ENCODE results near the gene SLC1A2. TPM values are rescaled to one million over a fixed set of nuclear protein-coding genes. Genes with fewer than 3 reads are reported as not detected.

SLC1A2 gene
- total RNA-seq, 2 experiments from 2014 or later, result not detected

GRCh38 chr11:35247428-35247827, 171.9 kb downstream of the SLC1A2 start:
- intact Hi-C loops (cut with micrococcal nuclease), result loop anchor here (5.0 kb wide), 1 partner anchor 660 kb away; no protein-coding TSS in a partner anchor
- Mint-ChIP-seq H3K27me3 (no peaks in the 10 kb centered on the region), H3K36me3 (peaks cover 1% of the 10 kb centered on the region), H3K4me3 (no peak overlapping the region), H3K4me1 (ENCODE audit: low read depth) (peaks cover 44% of the 10 kb centered on the region), H3K27ac (peak overlapping the region; percentile 67), H3K9me3 (peaks cover 11% of the 10 kb centered on the region)
- peak; percentile 70 for DNase-seq
- POLR2A ChIA-PET, result no interaction called here
- CTCF ChIA-PET, result interaction anchor here (1.5 to 2.6 kb wide), 2 partner anchors 10 to 144 kb away, joined by 3 to 14 read pairs; no protein-coding TSS in a partner anchor

- ChIA-PET CTCF (interaction anchor here (1.1 to 2.6 kb wide), 4 partner anchors 9 to 320 kb away, joined by 3 to 14 read pairs (median 4); no protein-coding TSS in a partner anchor), POLR2A (no interaction called here)
- Mint-ChIP-seq H3K36me3 (peaks cover 1% of the 10 kb centered on the region), H3K9me3 (peaks cover 11% of the 10 kb centered on the region), H3K27ac (peak overlapping the region; percentile 6), H3K4me1 (ENCODE audit: low read depth) (peaks cover 50% of the 10 kb centered on the region), H3K4me3 (no peak overlapping the region), H3K27me3 (no peaks in the 10 kb centered on the region)
- DNase-seq, result no peak
- intact Hi-C loops (cut with micrococcal nuclease), result loop anchor here (5.0 kb wide), 1 partner anchor 659 kb away; no protein-coding TSS in a partner anchor
These were observed 172.6 kb downstream of the SLC1A2 start for GRCh38 chr11:35246745-35247144.

DNA sequence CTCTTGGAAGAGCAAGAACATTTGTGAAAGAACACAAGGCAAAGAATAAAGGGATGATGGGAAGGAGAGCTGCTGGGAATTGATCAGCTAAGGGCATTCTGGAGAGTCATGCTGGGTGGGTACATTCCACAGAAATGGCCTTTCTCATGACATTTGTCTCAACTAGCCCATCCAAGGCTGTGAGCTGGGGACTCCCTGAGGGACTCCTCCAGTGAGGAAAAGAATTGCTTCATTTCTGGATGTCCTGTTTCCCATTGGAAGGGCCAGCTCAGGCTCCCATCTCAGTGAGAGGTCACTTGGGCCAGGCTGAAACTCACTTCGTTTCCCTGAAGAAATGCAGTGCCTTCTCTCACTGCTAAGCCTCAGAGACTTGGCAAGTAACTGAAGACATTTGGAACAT, 173.6 kb downstream of the SLC1A2 start:
- Mint-ChIP-seq H3K36me3 (peaks cover 1% of the 10 kb centered on the region), H3K9me3 (peaks cover 11% of the 10 kb centered on the region), H3K4me1 (ENCODE audit: low read depth) (peaks cover 55% of the 10 kb centered on the region), H3K4me3 (no peak overlapping the region), H3K27ac (no peak overlapping the region), H3K27me3 (no peaks in the 10 kb centered on the region)
- no peak for DNase-seq
- intact Hi-C loops (cut with micrococcal nuclease), result loop anchor here (5.0 kb wide), 1 partner anchor 658 kb away; no protein-coding TSS in a partner anchor
- ChIA-PET CTCF (interaction anchor here (1.0 to 2.6 kb wide), 5 partner anchors 8 to 319 kb away, joined by 3 to 14 read pairs (median 3); no protein-coding TSS in a partner anchor), POLR2A (interaction anchor here (0.9 to 1.2 kb wide), 2 partner anchors 14 to 138 kb away, joined by 3 read pairs; no protein-coding TSS in a partner anchor)

DNA sequence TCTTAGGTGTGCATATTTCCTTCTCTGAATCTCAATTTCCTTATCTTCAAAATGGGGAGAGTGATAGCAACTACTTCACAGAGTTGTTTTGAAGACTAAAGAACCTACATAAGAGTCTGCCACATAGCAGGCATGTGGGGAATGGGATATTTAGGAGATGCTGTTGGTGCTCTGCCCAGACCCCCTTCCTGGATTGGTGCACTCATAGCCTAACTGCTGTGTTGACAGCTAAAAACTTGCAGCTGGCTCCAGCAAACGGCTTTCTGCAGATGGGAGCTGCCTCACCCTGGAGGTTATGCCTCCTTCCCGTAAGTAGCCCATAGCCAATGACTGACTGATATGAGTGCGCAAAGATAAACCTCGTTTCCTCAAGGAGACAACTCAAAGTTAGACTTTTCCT, 174.3 kb downstream of the SLC1A2 start:
- Mint-ChIP-seq H3K27ac (no peak overlapping the region), H3K4me3 (no peak overlapping the region), H3K27me3 (no peaks in the 10 kb centered on the region), H3K4me1 (ENCODE audit: low read depth) (peaks cover 55% of the 10 kb centered on the region), H3K36me3 (peaks cover 1% of the 10 kb centered on the region), H3K9me3 (peaks cover 11% of the 10 kb centered on the region)
- CTCF ChIA-PET, result interaction anchor here (1.0 to 2.6 kb wide), 3 partner anchors 8 to 147 kb away, joined by 3 to 14 read pairs (median 3); no protein-coding TSS in a partner anchor
- intact Hi-C loops (cut with micrococcal nuclease), result loop anchor here (5.0 kb wide), 1 partner anchor 658 kb away; no protein-coding TSS in a partner anchor
- DNase-seq, result no peak
- POLR2A ChIA-PET, result interaction anchor here (0.9 to 1.2 kb wide), 2 partner anchors 13 to 138 kb away, joined by 3 read pairs; no protein-coding TSS in a partner anchor

DNA sequence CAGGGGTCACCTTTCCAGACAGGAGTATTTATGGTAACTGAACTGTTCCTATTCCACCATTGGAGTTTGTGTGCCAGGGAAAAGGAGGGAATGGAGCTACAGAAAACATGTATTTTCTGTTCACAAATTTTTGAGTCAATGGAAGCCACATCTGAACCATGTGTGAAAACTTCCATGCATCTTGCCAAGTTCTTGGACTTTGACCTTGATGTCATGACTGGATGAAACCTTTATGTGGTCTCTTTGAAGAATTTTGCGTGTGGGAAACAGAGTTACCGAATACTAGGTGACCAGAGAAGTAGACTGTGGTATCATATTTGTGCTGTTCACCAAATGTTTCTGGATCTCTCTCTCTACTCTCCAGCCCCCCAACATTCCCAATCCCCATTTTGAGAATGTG, 175.6 kb downstream of the SLC1A2 start:
- DNase-seq, result no peak
- ChIA-PET POLR2A (no interaction called here), CTCF (no interaction called here)
- Mint-ChIP-seq H3K27me3 (no peaks in the 10 kb centered on the region), H3K4me3 (no peak overlapping the region), H3K27ac (no peak overlapping the region), H3K36me3 (peaks cover 1% of the 10 kb centered on the region), H3K4me1 (ENCODE audit: low read depth) (peaks cover 60% of the 10 kb centered on the region), H3K9me3 (peaks cover 7% of the 10 kb centered on the region)
- intact Hi-C loops (cut with micrococcal nuclease), result loop anchor here (2.0 kb wide), 1 partner anchor 29 kb away; no protein-coding TSS in a partner anchor

- ChIA-PET POLR2A (interaction anchor here (0.9 kb wide), 1 partner anchor 72 kb away, joined by 3 read pairs; no protein-coding TSS in a partner anchor), CTCF (interaction anchor here (1.0 kb wide), 1 partner anchor 320 kb away, joined by 3 read pairs; no protein-coding TSS in a partner anchor)
- Mint-ChIP-seq H3K9me3 (no peaks in the 10 kb centered on the region), H3K4me3 (no peak overlapping the region), H3K27me3 (no peaks in the 10 kb centered on the region), H3K27ac (peak overlapping the region; percentile 3), H3K36me3 (no peaks in the 10 kb centered on the region), H3K4me1 (ENCODE audit: low read depth) (peaks cover 63% of the 10 kb centered on the region)
- DNase-seq, result no peak
- intact Hi-C loops (cut with micrococcal nuclease), result loop anchor here (2.0 kb wide), 1 partner anchor 30 kb away; no protein-coding TSS in a partner anchor
These were observed 176.7 kb downstream of the SLC1A2 start for GRCh38 chr11:35242412-35243242.

DNA sequence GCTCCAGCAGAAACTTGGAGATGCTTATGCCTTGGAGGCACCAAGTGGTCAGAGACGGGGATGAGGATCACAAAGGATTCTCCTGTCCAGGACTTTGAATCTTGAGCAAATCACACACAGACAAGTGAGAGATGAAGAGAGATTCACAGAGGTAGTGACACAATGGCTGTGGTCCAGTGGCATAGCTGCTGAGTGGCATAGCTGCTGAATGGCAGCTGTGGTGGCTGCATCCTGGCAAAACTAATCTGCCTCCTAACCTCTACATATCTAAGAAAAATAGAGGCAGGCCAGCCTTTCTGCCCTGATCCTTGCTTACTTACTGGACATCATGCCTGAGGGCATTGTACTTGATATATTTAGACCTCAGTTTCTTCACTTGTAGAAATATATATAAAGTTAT, 177.8 kb downstream of the SLC1A2 start:
- intact Hi-C loops (cut with micrococcal nuclease), result no loop called here
- H3K4me3 Mint-ChIP-seq, result no peak overlapping the region
- no peaks in the 10 kb centered on the region for H3K36me3 Mint-ChIP-seq
- H3K27me3 Mint-ChIP-seq, result no peaks in the 10 kb centered on the region
- no peaks in the 10 kb centered on the region for H3K9me3 Mint-ChIP-seq
- POLR2A ChIA-PET, result interaction anchor here (0.9 kb wide), 1 partner anchor 71 kb away, joined by 3 read pairs; no protein-coding TSS in a partner anchor
- DNase-seq, result no peak
- H3K27ac Mint-ChIP-seq, result no peak overlapping the region
- CTCF ChIA-PET, result interaction anchor here (0.6 to 1.6 kb wide), 3 partner anchors 64 to 319 kb away, joined by 3 read pairs; no protein-coding TSS in a partner anchor
- peaks cover 63% of the 10 kb centered on the region for H3K4me1 Mint-ChIP-seq (ENCODE audit: low read depth)

DNA sequence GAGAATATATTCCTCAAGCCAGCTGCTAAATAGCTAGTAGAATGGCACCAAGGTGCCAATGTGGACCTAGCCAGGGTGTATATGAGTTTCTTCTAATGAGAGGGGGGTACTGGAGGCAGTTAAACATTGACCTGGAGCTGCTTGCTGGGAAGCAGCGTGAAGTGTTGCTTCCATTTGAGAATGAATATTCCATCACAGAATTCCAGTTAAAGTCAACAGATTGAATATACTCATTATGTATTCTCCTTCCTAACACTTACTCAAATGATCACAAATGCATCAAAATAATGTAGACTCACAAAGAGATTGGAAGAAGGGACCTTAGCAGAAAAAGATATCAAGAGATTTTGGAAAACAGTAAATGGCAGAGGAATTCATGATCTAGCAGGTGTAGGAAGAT, 178.3 kb downstream of the SLC1A2 start:
- H3K9me3 Mint-ChIP-seq, result no peaks in the 10 kb centered on the region
- POLR2A ChIA-PET, result no interaction called here
- H3K36me3 Mint-ChIP-seq, result no peaks in the 10 kb centered on the region
- peaks cover 63% of the 10 kb centered on the region for H3K4me1 Mint-ChIP-seq (ENCODE audit: low read depth)
- CTCF ChIA-PET, result interaction anchor here (0.6 to 1.6 kb wide), 3 partner anchors 64 to 208 kb away, joined by 3 to 4 read pairs (median 3); no protein-coding TSS in a partner anchor
- intact Hi-C loops (cut with micrococcal nuclease), result no loop called here
- DNase-seq, result no peak
- H3K27ac Mint-ChIP-seq, result no peak overlapping the region
- no peak overlapping the region for H3K4me3 Mint-ChIP-seq
- no peaks in the 10 kb centered on the region for H3K27me3 Mint-ChIP-seq

GRCh38 chr11:35239471-35240075, 179.8 kb downstream of the SLC1A2 start:
- no peak overlapping the region for H3K4me3 Mint-ChIP-seq
- ChIA-PET CTCF (interaction anchor here (0.8 to 2.4 kb wide), 10 partner anchors 15 to 315 kb away, joined by 3 to 7 read pairs (median 4); no protein-coding TSS in a partner anchor), POLR2A (no interaction called here)
- peaks cover 4% of the 10 kb centered on the region for H3K36me3 Mint-ChIP-seq
- no peak overlapping the region for H3K27ac Mint-ChIP-seq
- peaks cover 66% of the 10 kb centered on the region for H3K4me1 Mint-ChIP-seq (ENCODE audit: low read depth)
- H3K9me3 Mint-ChIP-seq, result peaks cover 6% of the 10 kb centered on the region
- peak; percentile 41 for DNase-seq
- intact Hi-C loops (cut with micrococcal nuclease), result loop anchor here (2.0 to 5.0 kb wide), 3 partner anchors 103 to 157 kb away; no protein-coding TSS in a partner anchor
- H3K27me3 Mint-ChIP-seq, result no peaks in the 10 kb centered on the region

DNA sequence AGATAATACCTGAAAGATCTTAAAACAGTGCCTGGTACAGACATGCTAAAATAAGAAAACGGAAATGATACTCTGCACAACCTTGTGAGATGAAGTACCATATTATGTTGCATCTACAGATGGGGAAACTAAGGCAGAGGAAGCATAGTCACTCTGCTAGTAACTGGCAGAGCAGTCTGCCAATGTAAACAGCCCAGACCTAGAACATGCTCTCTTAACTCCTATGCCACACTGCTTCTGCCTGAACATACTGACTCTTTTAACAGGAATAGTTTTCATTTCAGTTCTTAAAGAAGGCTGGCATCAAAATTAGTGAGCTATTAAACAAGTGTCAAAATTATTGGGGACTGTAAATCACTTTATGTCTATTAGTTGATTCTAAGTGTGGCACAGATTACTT, 180.5 kb downstream of the SLC1A2 start:
- ChIA-PET CTCF (interaction anchor here (0.7 to 2.4 kb wide), 12 partner anchors 18 to 314 kb away, joined by 3 to 12 read pairs (median 5); no protein-coding TSS in a partner anchor), POLR2A (no interaction called here)
- Mint-ChIP-seq H3K4me3 (no peak overlapping the region), H3K36me3 (peaks cover 8% of the 10 kb centered on the region), H3K9me3 (peaks cover 13% of the 10 kb centered on the region), H3K27me3 (no peaks in the 10 kb centered on the region), H3K27ac (no peak overlapping the region), H3K4me1 (ENCODE audit: low read depth) (peaks cover 70% of the 10 kb centered on the region)
- intact Hi-C loops (cut with micrococcal nuclease), result loop anchor here (1.0 to 5.0 kb wide), 5 partner anchors 103 to 313 kb away; no protein-coding TSS in a partner anchor
- DNase-seq, result no peak

- Mint-ChIP-seq H3K27ac (no peak overlapping the region), H3K4me3 (no peak overlapping the region), H3K4me1 (ENCODE audit: low read depth) (peaks cover 72% of the 10 kb centered on the region), H3K9me3 (peaks cover 20% of the 10 kb centered on the region), H3K36me3 (peaks cover 8% of the 10 kb centered on the region), H3K27me3 (no peaks in the 10 kb centered on the region)
- peak; percentile 68 for DNase-seq
- POLR2A ChIA-PET, result interaction anchor here (0.9 kb wide), 1 partner anchor 92 kb away, joined by 3 read pairs; no protein-coding TSS in a partner anchor
- intact Hi-C loops (cut with micrococcal nuclease), result loop anchor here (1.0 to 5.0 kb wide), 6 partner anchors 104 to 312 kb away; no protein-coding TSS in a partner anchor
- CTCF ChIA-PET, result interaction anchor here (0.7 to 2.4 kb wide), 33 partner anchors 8 to 313 kb away, joined by 3 to 14 read pairs (median 4); no protein-coding TSS in a partner anchor
These were observed 181.3 kb downstream of the SLC1A2 start for GRCh38 chr11:35237860-35238715.

Measured in activated CD4-positive, alpha-beta memory T cell treated with anti-CD3 and anti-CD28 coated beads for 36 hours (primary cell).